RWPE1 (cell line): Measurements from ENCODE around the gene TMEM121.

Experiments used
- CTCF ChIA-PET: fragments of 350-600 bp; sonication (Branson Sonifier 250); formaldehyde crosslinking; extraction: SDS; loops from one replicate; lab custom pipeline; 2021; lab: Yijun Ruan, JAX
- POLR2A ChIA-PET: fragments of 400-600 bp; formaldehyde crosslinking; extraction: SDS; loops from one replicate; lab custom pipeline; 2020; ENCODE audit warnings: antibody characterized with exemption; ENCODE audit not compliant: low non-redundant PET; lab: Yijun Ruan, JAX
- DNase-seq: peaks from one replicate; pipeline ENCODE4 v3.0.0; 2012; ENCODE audit warnings: low spot score
- H3K27ac ChIP-seq: fragments of 450-650 bp; 2 replicates; pipeline ENCODE4 v1.5.1; 2017
- CTCF ChIP-seq: fragments of 450-650 bp; conservative IDR thresholded peaks from 2 replicates; pipeline ENCODE4 v1.5.1; 2017; ENCODE audit warnings: low read depth, mild to moderate bottlenecking

The TMEM121 gene

GRCh38 chr14:105499256-105500035 lies 26.9 kb upstream of the TMEM121 start:
- no peak for TF ChIP-seq CTCF
- POLR2A ChIA-PET: no interaction called here
- H3K27ac ChIP-seq: peak overlapping the region; percentile 100
- CTCF ChIA-PET: interaction anchor here (1.5 kb wide), 1 partner anchor 29 kb away, joined by 5 read pairs; no protein-coding TSS in a partner anchor
- no peak for DNase-seq

GRCh38 chr14:105500036-105500725 lies 26.2 kb upstream of the TMEM121 start:
- no peak for TF ChIP-seq CTCF
- ChIA-PET CTCF (interaction anchor here (1.5 kb wide), 1 partner anchor 28 kb away, joined by 5 read pairs; no protein-coding TSS in a partner anchor), POLR2A (no interaction called here)
- H3K27ac ChIP-seq: peak overlapping the region; percentile 100
- DNase-seq: no peak

GRCh38 chr14:105500726-105501101 lies 25.7 kb upstream of the TMEM121 start:
- no peak for DNase-seq
- no peak for TF ChIP-seq CTCF
- ChIA-PET POLR2A (no interaction called here), CTCF (interaction anchor here (1.5 kb wide), 1 partner anchor 27 kb away, joined by 5 read pairs; no protein-coding TSS in a partner anchor)
- H3K27ac ChIP-seq: peak overlapping the region; percentile 100

GRCh38 chr14:105501504-105502291 lies 24.7 kb upstream of the TMEM121 start:
- no peak for DNase-seq
- CTCF ChIA-PET: interaction anchor here (1.2 kb wide), 1 partner anchor 21 kb away, joined by 3 read pairs; no protein-coding TSS in a partner anchor
- POLR2A ChIA-PET: no interaction called here
- no peak for TF ChIP-seq CTCF
- no peak overlapping the region for H3K27ac ChIP-seq

- DNase-seq: no peak
- no peak for TF ChIP-seq CTCF
- ChIA-PET POLR2A (no interaction called here), CTCF (interaction anchor here (0.8 to 1.2 kb wide), 2 partner anchors 22 to 25 kb away, joined by 3 read pairs; no protein-coding TSS in a partner anchor)
- no peak overlapping the region for H3K27ac ChIP-seq
Measured at GRCh38 chr14:105502446-105503295, 23.7 kb upstream of the TMEM121 start.
